Kidney (tissue), 14 donors: ENCODE results near the gene LDLRAP1. TPM values are rescaled to one million over a fixed set of nuclear protein-coding genes. Genes with fewer than 3 reads are reported as not detected.

ENCODE experiments used
- DNase-seq, 5 donors: peaks; one replicate each; pipeline ENCODE4 v3.0.0-alpha.2; 2013 to 2020
- FAIRE-seq: peaks from 2 replicates; lab custom pipeline; 2012; peaks lifted over from hg19 to GRCh38; lab: Jason Lieb, UNC
- H3K27ac ChIP-seq, 2 donors: one replicate each; pipeline ENCODE4 v1.7.0; 2013; ENCODE audit warnings: low read depth in 2 of 2, low read length in 2 of 2, inconsistent platforms in 1 of 2
- H3K27me3 ChIP-seq: one replicate; pipeline ENCODE4 v1.7.1; 2013; ENCODE audit warnings: low read length, inconsistent platforms; ENCODE audit not compliant: control insufficient read depth, insufficient read depth
- H3K36me3 ChIP-seq, 3 donors: one replicate each; pipeline versions ENCODE4 v1.7.0 to v1.7.1; 2013; ENCODE audit warnings: low read length in 3 of 3, control low read depth in 1 of 3, inconsistent platforms in 1 of 3; ENCODE audit not compliant: insufficient read depth in 3 of 3, control insufficient read depth in 2 of 3
- H3K4me1 ChIP-seq, 3 donors: one replicate each; pipeline versions ENCODE4 v1.7.0 to v1.7.1; 2013; ENCODE audit warnings: low read length in 3 of 3, inconsistent platforms in 1 of 3, low read depth in 1 of 3; ENCODE audit not compliant: control insufficient read depth in 2 of 3, insufficient read depth in 2 of 3
- H3K4me3 ChIP-seq, 3 donors: one replicate each; pipeline versions ENCODE4 v1.7.0 to v1.8.1; 2013; ENCODE audit warnings: low read length in 3 of 3, control low read depth in 1 of 3, inconsistent platforms in 1 of 3
- H3K9ac ChIP-seq, 3 donors: one replicate each; pipeline versions ENCODE4 v1.7.0 to v1.7.1; 2013; ENCODE audit warnings: low read length in 3 of 3, control low read depth in 1 of 3, inconsistent platforms in 1 of 3
- H3K9me3 ChIP-seq, 3 donors: one replicate each; pipeline versions ENCODE4 v1.7.0 to v1.7.1; 2013; ENCODE audit warnings: low read length in 3 of 3, control low read depth in 1 of 3, inconsistent platforms in 1 of 3; ENCODE audit not compliant: control insufficient read depth in 2 of 3, insufficient read depth in 1 of 3
- CTCF ChIP-seq: IDR thresholded peaks from 3 replicates; pipeline ENCODE4 v1.5.1; 2012; ENCODE audit warnings: mild to moderate bottlenecking, moderate library complexity, borderline replicate concordance; ENCODE audit not compliant: insufficient read depth; ENCODE audit errors: extremely low read depth
- intact Hi-C: fragments of 100-400 bp; cut with DNase I; formaldehyde crosslinking; loops from one replicate; pipeline ENCODE4 v1.11.1; 2022
- polyA plus RNA-seq: library from polyadenylated mRNA; stranded (reverse); fragments of 350-450 nt; fragmentation: Illumina TruSeq; extraction: RNeasy Lipid Tissue Mini Kit (QIAGEN cat#74804); gene quantifications from one replicate; pipeline ENCODE4 v1.2.3, GENCODE V29; 2014; ENCODE audit warnings: low read depth, low replicate concordance; ENCODE audit not compliant: insufficient read depth
- total RNA-seq: library from RNA; stranded (reverse); fragmentation: NEBNext Ultra II Directional; extraction: Animal tissue kit (Norgen Biotek cat#: 25700); gene quantifications from one replicate; pipeline ENCODE4 v1.2.1, GENCODE V29; 2021
- donor health status: control.
- donor health status: control.
- donor health status: control.
- donor health status: control.
- donor health status: control.
- donor health status: DM: yes; HTN: yes; CAD: no.
- donor health status: Normal renal cell carcinoma (clear cell type).

LDLRAP1 gene
- total and polyA plus RNA-seq, 2 donors from 2014 or later, result 14.4 to 26.2 TPM

- peaks cover 0 to 30% (median 0%) of the 10 kb centered on the region in 3 donors for H3K4me1 ChIP-seq
Observed at GRCh38 chr1:25559031-25559430, 15.6 kb downstream of the LDLRAP1 start.

GRCh38 chr1:25560001-25560400 is 16.6 kb downstream of the LDLRAP1 start:
- no peak for DNase-seq
- no peak overlapping the region for H3K27ac ChIP-seq

More at GRCh38 chr1:25559031-25559430, 15.6 kb downstream of the LDLRAP1 start:
- Histone ChIP-seq H3K9me3 (no peaks in the 10 kb centered on the region), H3K4me3 (no peak overlapping the region), H3K36me3 (peaks cover 0 to 23% (median 8%) of the 10 kb centered on the region in 3 donors), H3K27ac (no peak overlapping the region), H3K9ac (no peak overlapping the region), H3K27me3 (no peaks in the 10 kb centered on the region)
- no peak for TF ChIP-seq CTCF
- DNase-seq (no peak), FAIRE-seq (no peak)
- intact Hi-C loops, result no loop called here

GRCh38 chr1:25560788-25561187 is 17.4 kb downstream of the LDLRAP1 start:
- H3K9me3 ChIP-seq, result no peaks in the 10 kb centered on the region
- H3K27me3 ChIP-seq, result no peaks in the 10 kb centered on the region
- H3K4me1 ChIP-seq, result peaks cover 0 to 24% (median 0%) of the 10 kb centered on the region in 3 donors
- peaks cover 0 to 18% (median 6%) of the 10 kb centered on the region in 3 donors for H3K36me3 ChIP-seq
- no peak for DNase-seq
- TF ChIP-seq CTCF, result no peak
- H3K9ac ChIP-seq, result no peak overlapping the region
- FAIRE-seq, result no peak
- intact Hi-C loops, result no loop called here
- no peak overlapping the region for H3K4me3 ChIP-seq
- no peak overlapping the region for H3K27ac ChIP-seq

More at GRCh38 chr1:25560001-25560400, 16.6 kb downstream of the LDLRAP1 start:
- Histone ChIP-seq H3K4me1 (peaks cover 0 to 23% (median 0%) of the 10 kb centered on the region in 3 donors), H3K27me3 (no peaks in the 10 kb centered on the region), H3K9ac (no peak overlapping the region), H3K36me3 (peaks cover 0 to 19% (median 6%) of the 10 kb centered on the region in 3 donors), H3K4me3 (no peak overlapping the region), H3K9me3 (no peaks in the 10 kb centered on the region)
- no peak for FAIRE-seq
- intact Hi-C loops, result no loop called here
- no peak for TF ChIP-seq CTCF
